Panc1 (cell line): ENCODE data around the gene SHC4. TPM values are rescaled to one million over a fixed set of nuclear protein-coding genes. Genes with fewer than 3 reads are reported as not detected.

ENCODE experiments used
- ATAC-seq: fragments of 200-7000 bp; cut with Tn5 transposase; 2 replicates; pipeline ENCODE4 v1.9.1; 2020; ENCODE audit warnings: mild to moderate bottlenecking, moderate library complexity
- BruUV-seq: library from RNA; stranded (reverse); fragments of 400-500 nt; replicated peaks from 2 replicates; lab custom pipeline; 2021; lab: Mats Ljungman, UMichigan
- CTCF ChIA-PET: fragments of 300-600 bp; sonication (Branson Sonifier 250); formaldehyde crosslinking; loops from one replicate; lab custom pipeline; 2022; ENCODE audit warnings: antibody characterized with exemption; lab: Charles Lee
- POLR2A ChIA-PET: fragments of 300-600 bp; sonication (Branson Sonifier 250); formaldehyde crosslinking; loops from one replicate; lab custom pipeline; 2022; ENCODE audit warnings: antibody characterized with exemption; lab: Charles Lee
- DNase-seq: peaks from one replicate; pipeline ENCODE4 v3.0.0-alpha.2; 2010; ENCODE audit warnings: low read depth, low spot score
- H3K27ac ChIP-seq: 2 replicates; pipeline ENCODE4 v1.5.1; 2011; ENCODE audit warnings: mild to moderate bottlenecking, low read length, inconsistent platforms
- H3K27me3 ChIP-seq: fragments of 200-500 bp; sonication (Bioruptor generic); 2 replicates; pipeline ENCODE4 v1.6.0; 2014; ENCODE audit warnings: low read length, inconsistent platforms; ENCODE audit not compliant: control insufficient read depth, insufficient read depth
- H3K36me3 ChIP-seq: fragments of 200-500 bp; sonication (Bioruptor generic); 2 replicates; pipeline ENCODE4 v1.5.1; 2014; ENCODE audit warnings: inconsistent platforms, mild to moderate bottlenecking, low read length, moderate library complexity; ENCODE audit not compliant: control insufficient read depth, insufficient read depth
- H3K4me1 ChIP-seq: 2 replicates; pipeline ENCODE4 v1.5.1; 2011; ENCODE audit warnings: inconsistent platforms, mild to moderate bottlenecking, low read length, moderate library complexity; ENCODE audit not compliant: control insufficient read depth, insufficient read depth
- H3K4me3 ChIP-seq, 2 experiments: 2 replicates each; pipeline ENCODE4 v1.5.1; 2011 to 2012; ENCODE audit warnings: low read depth in 2 of 2, low read length in 2 of 2, mild to moderate bottlenecking in 2 of 2, inconsistent platforms in 1 of 2, moderate library complexity in 1 of 2
- H3K9me3 ChIP-seq: fragments of 200-500 bp; sonication (Bioruptor generic); 2 replicates; pipeline ENCODE4 v1.5.1; 2014; ENCODE audit warnings: low read depth, mild to moderate bottlenecking, inconsistent platforms, low read length, moderate library complexity; ENCODE audit not compliant: control insufficient read depth, insufficient read depth
- CTCF ChIP-seq: fragments of 450-650 bp; IDR thresholded peaks from 2 replicates; pipeline ENCODE4 v1.5.1; 2017; ENCODE audit warnings: mild to moderate bottlenecking
- POLR2AphosphoS5 ChIP-seq: IDR thresholded peaks from 2 replicates; pipeline ENCODE4 v1.6.1; 2012; ENCODE audit warnings: mild to moderate bottlenecking, low read depth, low read length, moderate library complexity
- REST ChIP-seq, 2 experiments: IDR thresholded peaks; 2 replicates each; pipeline ENCODE4 v1.6.1; 2011 to 2012; ENCODE audit warnings: low read depth in 2 of 2, control low read depth in 1 of 2, low read length in 1 of 2, mild to moderate bottlenecking in 1 of 2, moderate library complexity in 1 of 2; ENCODE audit not compliant: insufficient read depth in 1 of 2
- SIN3A ChIP-seq: IDR thresholded peaks from 2 replicates; pipeline ENCODE4 v1.6.1; 2012; ENCODE audit warnings: low read depth, mild to moderate bottlenecking, low read length, moderate library complexity, borderline replicate concordance; ENCODE audit not compliant: insufficient read depth
- TCF7L2 ChIP-seq: IDR thresholded peaks from 2 replicates; pipeline ENCODE4 v1.6.1; 2011; ENCODE audit warnings: mild to moderate bottlenecking, low read depth, low read length, inconsistent platforms
- in situ Hi-C: cut with HindIII; loops from 2 replicates; pipeline ENCODE4 v1.10.0; 2016; ENCODE audit warnings: low sequenced_read_pairs, low pct_unique_long_range_greater_than_20kb
- intact Hi-C: fragments of 100-400 bp; cut with micrococcal nuclease; formaldehyde crosslinking; loops from one replicate; pipeline ENCODE4 v1.10.0; 2022; ENCODE audit not compliant: unreplicated experiment
- total RNA-seq: library from RNA; stranded (reverse); gene quantifications from one replicate; pipeline ENCODE4 v1.2.1, GENCODE V29; 2021; ENCODE audit not compliant: unreplicated experiment

SHC4 gene
- total RNA-seq, 1 experiment from 2014 or later, result 0.10 TPM

GRCh38 chr15:48782911-48783310 lies 180.8 kb downstream of the SHC4 start:
- no TSS peak for BruUV-seq
- no peaks in the 10 kb centered on the region for H3K9me3 ChIP-seq
- ChIA-PET CTCF (interaction anchor here (0.6 kb wide), 1 partner anchor 34 kb away, joined by 3 read pairs; no protein-coding TSS in a partner anchor), POLR2A (no interaction called here)
- ATAC-seq, result no peak
- intact Hi-C loops (no loop called here), in situ Hi-C loops (no loop called here)
- H3K27ac ChIP-seq, result no peak overlapping the region
- H3K4me1 ChIP-seq, result no peaks in the 10 kb centered on the region
- no peak overlapping the region for H3K4me3 ChIP-seq
- DNase-seq, result no peak
- peaks cover 18% of the 10 kb centered on the region for H3K36me3 ChIP-seq
- no peaks in the 10 kb centered on the region for H3K27me3 ChIP-seq
- TF ChIP-seq REST (IDR thresholded peaks at IDR 0.05; ENCODE audit: insufficient read depth in 1 of 2, low read depth in 2 of 2, low read length in 1 of 2), result no peak
- no peak for TF ChIP-seq TCF7L2
- no peak for TF ChIP-seq SIN3A
- no peak for TF ChIP-seq CTCF
- no peak for TF ChIP-seq POLR2AphosphoS5

GRCh38 chr15:48781481-48782081 lies 182.1 kb downstream of the SHC4 start:
- no peak overlapping the region for H3K4me3 ChIP-seq
- no peak for DNase-seq
- no peak for ATAC-seq
- H3K27me3 ChIP-seq, result no peaks in the 10 kb centered on the region
- intact Hi-C loops, result no loop called here
- ChIA-PET POLR2A (no interaction called here), CTCF (no interaction called here)
- peaks cover 18% of the 10 kb centered on the region for H3K36me3 ChIP-seq
- no peaks in the 10 kb centered on the region for H3K4me1 ChIP-seq
- TF ChIP-seq CTCF (no peak), TCF7L2 (no peak), SIN3A (no peak), POLR2AphosphoS5 (no peak), REST (IDR thresholded peaks at IDR 0.05; ENCODE audit: insufficient read depth in 1 of 2, low read depth in 2 of 2, low read length in 1 of 2) (no peak)
- BruUV-seq, result no TSS peak
- no peaks in the 10 kb centered on the region for H3K9me3 ChIP-seq
- H3K27ac ChIP-seq, result no peak overlapping the region
- in situ Hi-C loops, result no loop called here
